ENCODE measurements around the gene AP5Z1. TPM values are rescaled to one million over a fixed set of nuclear protein-coding genes. Genes with fewer than 3 reads are reported as not detected.

Gene AP5Z1
- total RNA-seq (2021) (31.9 and 35.6 TPM in 2 replicates), Bru-seq, nascent RNA (percentile 51 among the genes with signal in this experiment), BruChase-seq, experiment 1, labeled RNA remaining after a 2-hour chase (percentile 56 among the genes with signal in this experiment), BruChase-seq, experiment 2, labeled RNA remaining after a 6-hour chase (percentile 62 among the genes with signal in this experiment)
- long read RNA-seq, transcript AP5Z1-201 (17 exons, 2,889 nt): major isoform, 27 of 57 reads
- long read RNA-seq, partial matches to known transcripts: 11 of 57 reads
- long read RNA-seq, other reads (novel, unspliced or antisense): 18 of 57 reads

DNA sequence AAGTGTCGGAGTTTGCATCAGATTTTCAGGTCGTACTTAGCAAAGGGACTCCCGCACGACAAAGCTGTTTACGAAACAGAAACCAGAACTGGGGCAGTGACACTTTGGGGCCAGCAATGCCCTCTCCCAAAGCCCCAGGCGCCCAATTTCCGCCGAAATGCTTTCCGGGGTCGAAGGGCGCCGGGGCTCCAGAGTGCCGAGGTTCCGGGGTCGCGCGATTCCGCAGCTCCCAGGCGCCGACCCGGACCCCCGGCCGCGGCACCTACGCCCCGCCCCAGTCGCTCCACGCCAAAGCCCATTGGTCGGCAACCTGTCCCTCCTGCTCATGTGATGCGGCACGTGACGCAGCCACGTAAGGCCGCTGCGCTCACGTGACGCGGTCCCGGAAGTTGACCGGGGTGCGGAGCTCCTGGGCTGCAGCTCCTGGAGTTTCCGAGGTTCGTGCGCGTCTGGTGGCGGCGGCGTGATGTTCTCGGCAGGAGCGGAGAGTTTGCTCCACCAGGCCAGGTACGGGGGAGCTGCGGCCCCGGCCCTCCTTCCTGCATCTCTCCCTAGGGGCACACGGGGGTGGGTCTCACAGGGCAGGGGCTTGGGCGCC lies at the start of gene AP5Z1:
Gene AP5Z1, plus strand, starts transcription at position 374 of the 598 bp plus-strand sequence. Its CDS starts 93 bp downstream, at position 467.
- intact Hi-C loops (cut with micrococcal nuclease; ENCODE audit: unreplicated experiment): no loop called here
- Histone ChIP-seq H3K36me3 (ENCODE audit: insufficient read depth, low read length, poor library complexity, severe bottlenecking) (no peaks in the 10 kb centered on the region), H3K27me3 (replicated peaks; ENCODE audit: insufficient read depth, low read depth, low read length, poor library complexity) (no peaks in the 10 kb centered on the region), H3K4me3 (ENCODE audit: low read depth, low read length, poor library complexity, severe bottlenecking) (peak within 1 kb of the TSS; percentile 84), H3K27ac (ENCODE audit: low read depth, low read length, poor library complexity, severe bottlenecking) (peak within 1 kb of the TSS; percentile 91), H3K9me3 (ENCODE audit: low read depth, low read length, poor library complexity, severe bottlenecking) (no peaks in the 10 kb centered on the region), H3K4me1 (ENCODE audit: insufficient read depth, low read length, poor library complexity, severe bottlenecking) (peaks cover 11% of the 10 kb centered on the region)
- DNase-seq (ENCODE audit: low spot score): peak; percentile 97
- TF ChIP-seq, protein P1, sequence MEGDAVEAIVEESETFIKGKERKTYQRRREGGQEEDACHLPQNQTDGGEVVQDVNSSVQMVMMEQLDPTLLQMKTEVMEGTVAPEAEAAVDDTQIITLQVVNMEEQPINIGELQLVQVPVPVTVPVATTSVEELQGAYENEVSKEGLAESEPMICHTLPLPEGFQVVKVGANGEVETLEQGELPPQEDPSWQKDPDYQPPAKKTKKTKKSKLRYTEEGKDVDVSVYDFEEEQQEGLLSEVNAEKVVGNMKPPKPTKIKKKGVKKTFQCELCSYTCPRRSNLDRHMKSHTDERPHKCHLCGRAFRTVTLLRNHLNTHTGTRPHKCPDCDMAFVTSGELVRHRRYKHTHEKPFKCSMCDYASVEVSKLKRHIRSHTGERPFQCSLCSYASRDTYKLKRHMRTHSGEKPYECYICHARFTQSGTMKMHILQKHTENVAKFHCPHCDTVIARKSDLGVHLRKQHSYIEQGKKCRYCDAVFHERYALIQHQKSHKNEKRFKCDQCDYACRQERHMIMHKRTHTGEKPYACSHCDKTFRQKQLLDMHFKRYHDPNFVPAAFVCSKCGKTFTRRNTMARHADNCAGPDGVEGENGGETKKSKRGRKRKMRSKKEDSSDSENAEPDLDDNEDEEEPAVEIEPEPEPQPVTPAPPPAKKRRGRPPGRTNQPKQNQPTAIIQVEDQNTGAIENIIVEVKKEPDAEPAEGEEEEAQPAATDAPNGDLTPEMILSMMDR (conservative IDR thresholded peaks at IDR 0.05; ENCODE audit: low read depth, low read length): no peak
- no peak for TF ChIP-seq EZH2 (IDR thresholded peaks at IDR 0.05; ENCODE audit: borderline replicate concordance, low read depth, low read length, poor library complexity, severe bottlenecking)
- ChIA-PET POLR2A (ENCODE audit: low non-redundant PET) (interaction anchor here (0.6 to 1.0 kb wide), 2 partner anchors 31 to 1778 kb away, joined by 3 to 4 read pairs; no protein-coding TSS in a partner anchor), CTCF (interaction anchor here (0.5 to 0.8 kb wide), 3 partner anchors 10 to 68 kb away, joined by 3 to 9 read pairs (median 7); no protein-coding TSS in a partner anchor)
- BruUV-seq (replicated peaks): no TSS peak

- H3K36me3 ChIP-seq (ENCODE audit: insufficient read depth, low read length, poor library complexity, severe bottlenecking): no peaks in the 10 kb centered on the region
- H3K27ac ChIP-seq (ENCODE audit: low read depth, low read length, poor library complexity, severe bottlenecking): peak overlapping the region; percentile 70
- no peak for DNase-seq (ENCODE audit: low spot score)
- H3K4me3 ChIP-seq (ENCODE audit: low read depth, low read length, poor library complexity, severe bottlenecking): peak overlapping the region; percentile 40
- TF ChIP-seq, protein P1 (conservative IDR thresholded peaks at IDR 0.05; ENCODE audit: low read depth, low read length): no peak
- TSS peak; percentile 19 for BruUV-seq (replicated peaks)
- H3K4me1 ChIP-seq (ENCODE audit: insufficient read depth, low read length, poor library complexity, severe bottlenecking): peaks cover 15% of the 10 kb centered on the region
- H3K9me3 ChIP-seq (ENCODE audit: low read depth, low read length, poor library complexity, severe bottlenecking): no peaks in the 10 kb centered on the region
- ChIA-PET CTCF (no interaction called here), POLR2A (ENCODE audit: low non-redundant PET) (no interaction called here)
- no peaks in the 10 kb centered on the region for H3K27me3 ChIP-seq (replicated peaks; ENCODE audit: insufficient read depth, low read depth, low read length, poor library complexity)
- intact Hi-C loops (cut with micrococcal nuclease; ENCODE audit: unreplicated experiment): no loop called here
These were observed 49.5 kb upstream of the AP5Z1 start for GRCh38 chr7:4725850-4726450.

- intact Hi-C loops (cut with micrococcal nuclease; ENCODE audit: unreplicated experiment): no loop called here
- CTCF ChIA-PET: no interaction called here
- DNase-seq (ENCODE audit: low spot score): no peak
- no peak overlapping the region for H3K27ac ChIP-seq (ENCODE audit: low read depth, low read length, poor library complexity, severe bottlenecking)
- no peaks in the 10 kb centered on the region for H3K27me3 ChIP-seq (replicated peaks; ENCODE audit: insufficient read depth, low read depth, low read length, poor library complexity)
- H3K9me3 ChIP-seq (ENCODE audit: low read depth, low read length, poor library complexity, severe bottlenecking): no peaks in the 10 kb centered on the region
- POLR2A ChIA-PET (ENCODE audit: low non-redundant PET): interaction anchor here (0.6 kb wide), 1 partner anchor 19 kb away, joined by 4 read pairs; no protein-coding TSS in a partner anchor
- no peaks in the 10 kb centered on the region for H3K36me3 ChIP-seq (ENCODE audit: insufficient read depth, low read length, poor library complexity, severe bottlenecking)
- BruUV-seq (replicated peaks): no TSS peak
- H3K4me1 ChIP-seq (ENCODE audit: insufficient read depth, low read length, poor library complexity, severe bottlenecking): peaks cover 15% of the 10 kb centered on the region
- H3K4me3 ChIP-seq (ENCODE audit: low read depth, low read length, poor library complexity, severe bottlenecking): no peak overlapping the region
- TF ChIP-seq EZH2 (IDR thresholded peaks at IDR 0.05; ENCODE audit: borderline replicate concordance, low read depth, low read length, poor library complexity, severe bottlenecking): no peak
- TF ChIP-seq, protein P1 (conservative IDR thresholded peaks at IDR 0.05; ENCODE audit: low read depth, low read length): no peak
These were observed 48.9 kb upstream of the AP5Z1 start for GRCh38 chr7:4726566-4726965.
